GM19043 (cell line): ENCODE measurements around the gene EPG5.
"Not testable (repeated sequence)": the region's sequence is repeated elsewhere in the genome, so short reads cannot be mapped to it uniquely, and the experiment has no call there.

Experiments used
- ATAC-seq: cut with Tn5 transposase; IDR thresholded peaks from one replicate; pipeline ENCODE4 v1.9.1; 2021; ENCODE audit warnings: low read depth; ENCODE audit not compliant: unreplicated experiment

Gene EPG5

DNA sequence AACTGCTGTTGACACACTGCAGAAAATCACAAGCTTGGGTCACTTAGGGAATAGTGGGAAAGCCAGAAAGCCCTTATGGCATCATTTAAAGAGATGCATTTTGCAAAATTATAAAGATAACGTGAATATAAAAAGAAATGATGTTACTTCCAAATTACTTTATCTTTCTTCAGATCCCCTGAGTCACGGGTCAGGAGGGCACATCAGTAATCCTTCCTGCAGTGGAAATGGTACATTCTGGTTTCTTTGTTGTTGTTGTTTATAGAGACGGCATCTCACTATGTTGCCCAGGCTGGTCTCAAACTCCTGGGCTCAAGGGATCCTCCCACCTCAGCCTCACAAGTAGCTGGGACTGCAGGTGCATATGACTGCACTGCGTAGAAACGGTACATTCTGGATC, 9.8 kb upstream of the EPG5 start:
- ATAC-seq = no peak

DNA sequence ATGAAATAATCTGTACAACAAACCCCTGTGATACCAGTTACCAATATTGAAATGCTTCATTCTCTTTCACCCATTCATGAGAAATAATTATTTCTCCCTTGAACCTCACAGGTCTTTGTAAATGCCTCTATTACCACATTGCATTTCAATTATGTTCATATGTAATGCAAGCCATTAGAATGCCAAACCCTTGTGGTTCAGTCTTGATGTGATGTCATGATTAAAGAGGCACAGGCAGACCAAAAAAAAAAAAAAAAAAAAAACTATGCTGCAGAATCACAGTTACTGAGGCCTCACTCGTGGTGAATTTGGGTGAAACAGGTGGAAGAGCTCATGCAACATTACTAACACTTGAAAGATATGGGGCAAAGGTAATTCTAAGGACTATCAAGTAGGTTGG, 9.4 kb upstream of the EPG5 start:
- ATAC-seq = no peak

GRCh38 chr18:45974088-45974536, 7.0 kb upstream of the EPG5 start:
- peak; percentile 55 for ATAC-seq

DNA sequence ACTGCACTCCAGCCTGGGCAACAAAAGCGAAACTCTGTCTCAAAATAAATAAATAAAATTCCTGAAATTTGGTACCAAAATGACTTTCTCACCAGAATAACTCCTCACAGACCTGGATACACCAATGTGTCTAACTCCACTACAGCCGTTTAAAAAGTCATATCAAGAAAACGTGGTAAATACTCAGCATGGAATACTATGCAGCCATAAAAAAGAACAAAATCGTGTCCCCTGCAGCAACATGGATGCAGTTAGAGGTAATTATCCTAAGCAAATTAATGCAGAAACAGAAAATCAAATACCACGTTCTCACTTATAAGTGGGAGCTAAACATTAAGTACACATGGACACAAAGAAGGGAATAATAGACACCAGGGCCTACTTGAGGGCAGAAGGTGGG, 2.2 kb downstream of the EPG5 start:
- ATAC-seq = not testable (repeated sequence)

DNA sequence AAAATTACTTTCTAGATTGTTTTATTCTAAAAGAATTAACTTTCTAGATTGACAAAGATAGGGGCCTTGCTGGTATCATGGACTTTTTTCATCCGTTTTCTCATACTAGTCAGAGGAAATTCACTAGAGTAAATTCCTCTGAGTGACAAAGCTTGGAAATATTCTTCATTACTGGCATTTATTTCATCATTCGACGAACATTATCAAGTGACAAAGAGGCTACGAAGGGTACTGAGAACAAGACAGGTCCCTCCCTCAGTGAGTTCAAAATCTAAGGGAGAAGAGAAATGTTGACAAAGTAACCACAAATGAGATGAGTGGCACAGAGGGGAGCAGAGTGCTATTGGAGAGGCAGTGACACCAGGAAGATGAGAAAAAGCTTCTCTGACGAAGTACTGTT, 4.3 kb downstream of the EPG5 start:
- ATAC-seq = no peak

DNA sequence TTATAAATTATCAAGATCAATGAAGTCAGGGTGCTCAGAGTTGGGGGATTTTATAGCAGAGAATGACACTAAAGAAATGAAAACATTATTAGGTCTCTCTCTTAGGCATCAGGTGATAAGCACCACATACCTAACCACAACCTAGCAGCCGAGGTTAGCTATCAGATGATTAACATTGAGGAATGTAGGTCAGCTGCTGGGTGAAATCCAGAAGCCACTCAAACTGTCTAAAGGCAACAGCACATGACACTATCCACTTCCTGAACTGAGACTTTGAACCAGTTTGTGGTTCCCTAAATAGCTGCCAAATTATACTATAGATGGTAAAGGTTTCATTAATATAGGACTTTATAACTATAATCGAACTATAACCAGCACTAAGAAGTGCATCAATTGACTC, 4.7 kb downstream of the EPG5 start:
- ATAC-seq = no peak

DNA sequence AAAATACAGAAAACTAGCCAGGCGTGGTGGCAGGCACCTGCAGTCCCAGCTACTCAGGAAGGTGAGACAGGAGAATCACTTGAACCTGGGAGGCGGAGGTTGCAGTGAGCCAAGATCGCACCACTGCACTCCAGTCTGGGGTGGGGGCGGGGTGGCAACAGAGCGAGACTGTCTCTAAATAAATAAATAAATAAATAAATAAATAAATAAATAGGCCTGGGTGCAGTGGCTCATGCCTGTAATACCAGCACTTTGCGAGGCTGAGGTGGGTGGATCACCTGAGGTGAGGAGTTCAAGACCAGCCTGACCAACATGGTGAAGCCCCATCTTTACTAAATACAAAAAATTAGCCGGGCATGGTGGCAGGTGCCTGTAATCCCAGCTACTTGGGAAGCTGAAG, 7.6 kb downstream of the EPG5 start:
- not testable (repeated sequence) for ATAC-seq

GRCh38 chr18:45958730-45959129, 8.4 kb downstream of the EPG5 start:
- no peak for ATAC-seq

DNA sequence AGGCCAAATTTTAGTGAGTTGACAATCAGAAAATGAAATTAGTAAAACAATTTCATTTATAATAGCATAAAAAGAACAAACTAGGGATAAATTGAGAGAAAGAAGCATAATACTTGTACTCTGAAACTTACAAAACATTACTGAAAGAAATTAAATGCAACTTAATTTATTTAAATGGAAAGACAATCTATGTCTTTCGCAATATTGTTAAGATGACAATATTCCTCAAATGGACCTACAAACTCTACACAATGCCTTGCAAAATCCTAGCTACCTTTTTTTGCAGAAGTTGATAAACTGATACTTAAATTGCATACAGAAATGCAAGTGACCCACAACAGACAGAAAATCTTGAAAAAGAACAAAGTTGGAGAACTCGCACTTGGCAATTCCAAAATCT, 9.1 kb downstream of the EPG5 start:
- no peak for ATAC-seq

DNA sequence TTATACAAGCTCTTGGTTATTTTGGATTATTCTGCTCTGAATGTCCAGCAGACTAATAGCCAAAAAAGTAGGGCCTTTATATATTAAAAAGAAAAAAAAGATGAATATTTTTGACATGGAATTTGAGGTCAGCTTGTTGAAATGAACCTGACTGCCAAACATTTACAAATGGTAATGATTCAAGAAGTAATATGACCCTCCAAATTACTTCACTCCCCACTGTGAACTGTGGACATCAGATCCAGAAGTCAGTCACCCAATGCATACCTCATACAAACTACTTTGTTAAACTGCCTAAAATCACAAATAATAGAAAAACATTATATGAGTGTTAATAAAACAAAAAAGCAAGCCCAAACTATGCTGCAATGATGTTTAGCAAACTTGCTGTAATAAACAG, 10.0 kb downstream of the EPG5 start:
- no peak for ATAC-seq

DNA sequence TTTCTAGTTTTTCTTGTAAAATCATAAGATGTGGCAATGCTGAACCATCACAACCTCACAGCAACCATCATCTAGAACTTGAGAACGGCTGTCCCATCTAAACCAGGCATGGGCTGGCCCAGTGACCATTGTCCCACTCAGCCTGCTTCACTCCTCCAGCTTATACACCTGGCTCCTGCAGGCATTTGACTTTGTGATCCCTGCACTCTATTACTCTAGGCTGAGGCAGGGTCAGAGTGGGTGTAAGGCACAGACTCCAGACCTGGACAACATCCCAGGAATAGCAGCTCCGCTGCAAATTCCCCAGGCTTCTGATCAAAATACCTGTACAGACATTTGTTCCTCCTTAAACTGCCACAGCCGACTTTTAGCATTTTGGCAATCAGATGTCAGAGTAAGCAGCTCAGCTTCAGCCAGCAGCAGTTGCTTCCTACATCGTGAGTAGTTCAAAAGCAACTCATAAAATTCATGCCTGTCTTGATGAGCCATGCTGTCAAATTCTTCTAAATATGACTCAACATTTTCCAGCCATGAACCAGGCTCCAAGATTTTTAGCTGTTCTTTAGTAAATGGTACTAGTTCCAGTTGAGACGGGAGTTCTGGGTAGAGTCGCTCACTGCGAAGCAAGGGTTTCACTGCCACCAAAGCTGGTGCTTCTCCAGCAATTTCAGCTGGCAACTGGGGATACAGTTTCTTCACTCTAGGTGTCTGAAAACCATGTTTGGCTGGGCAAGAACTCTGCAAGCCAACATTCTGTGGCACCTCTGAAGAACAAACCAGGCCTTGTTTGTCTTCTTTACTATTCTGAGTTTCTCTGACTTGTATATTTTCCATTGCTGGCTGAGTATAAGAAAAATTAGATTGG, 12.8 kb downstream of the EPG5 start:
- ATAC-seq = no peak

DNA sequence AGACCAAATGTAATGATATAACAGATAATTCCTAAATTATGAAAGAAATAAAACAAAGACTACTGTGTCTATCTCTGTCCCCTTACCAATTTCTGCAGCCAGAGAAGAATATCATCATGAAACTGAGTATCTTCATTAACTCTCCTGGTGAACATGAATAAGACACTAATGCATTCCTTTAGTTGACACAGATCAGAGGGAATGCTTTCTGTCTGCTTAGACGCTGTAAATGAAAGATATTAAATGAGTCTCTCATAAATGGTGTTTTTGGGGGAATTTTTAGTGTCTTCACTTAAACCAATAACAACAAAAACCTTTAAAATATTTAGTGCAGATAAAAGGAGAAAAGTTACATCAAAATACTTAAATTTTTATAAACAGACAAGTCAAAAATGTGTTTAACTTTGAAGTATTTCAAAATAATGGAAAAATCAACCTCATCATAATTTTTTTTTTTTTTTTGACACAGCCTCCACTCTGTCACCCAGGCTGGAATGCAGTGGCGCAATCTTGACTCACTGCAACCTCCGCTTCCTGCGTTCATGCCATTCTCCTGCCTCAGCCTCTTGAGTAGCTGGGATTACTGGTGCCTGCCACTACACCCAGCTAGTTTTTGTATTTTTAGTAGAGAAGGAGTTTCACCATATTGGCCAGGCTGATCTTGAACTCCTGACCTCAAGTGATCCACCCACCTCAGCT, 16.0 kb downstream of the EPG5 start:
- ATAC-seq = no peak

GRCh38 chr18:45945669-45946068, 21.5 kb downstream of the EPG5 start:
- ATAC-seq = no peak

DNA sequence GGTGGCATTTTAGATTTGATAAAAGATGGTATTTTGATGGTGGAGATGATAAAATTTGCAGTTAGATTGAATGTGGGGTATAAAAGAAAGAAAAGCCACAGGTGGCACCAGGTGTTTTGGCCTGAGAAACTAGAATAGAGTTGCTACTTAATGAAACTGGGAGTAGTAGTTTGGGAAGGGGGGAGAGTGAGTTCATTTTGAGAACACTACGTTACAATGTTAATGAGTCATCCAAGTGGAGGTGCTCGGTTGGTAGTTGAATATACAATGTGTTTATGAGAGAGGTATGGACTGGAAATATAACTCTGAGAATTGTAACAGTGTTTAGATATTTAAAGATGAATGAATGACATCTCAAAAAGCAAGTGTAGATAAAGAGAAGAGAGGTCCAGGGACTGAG, 26.4 kb downstream of the EPG5 start:
- no peak for ATAC-seq

- ATAC-seq = no peak
Measured at GRCh38 chr18:45939236-45939635, 27.9 kb downstream of the EPG5 start.

- no peak for ATAC-seq
Measured at GRCh38 chr18:45938488-45938935, 28.6 kb downstream of the EPG5 start.

DNA sequence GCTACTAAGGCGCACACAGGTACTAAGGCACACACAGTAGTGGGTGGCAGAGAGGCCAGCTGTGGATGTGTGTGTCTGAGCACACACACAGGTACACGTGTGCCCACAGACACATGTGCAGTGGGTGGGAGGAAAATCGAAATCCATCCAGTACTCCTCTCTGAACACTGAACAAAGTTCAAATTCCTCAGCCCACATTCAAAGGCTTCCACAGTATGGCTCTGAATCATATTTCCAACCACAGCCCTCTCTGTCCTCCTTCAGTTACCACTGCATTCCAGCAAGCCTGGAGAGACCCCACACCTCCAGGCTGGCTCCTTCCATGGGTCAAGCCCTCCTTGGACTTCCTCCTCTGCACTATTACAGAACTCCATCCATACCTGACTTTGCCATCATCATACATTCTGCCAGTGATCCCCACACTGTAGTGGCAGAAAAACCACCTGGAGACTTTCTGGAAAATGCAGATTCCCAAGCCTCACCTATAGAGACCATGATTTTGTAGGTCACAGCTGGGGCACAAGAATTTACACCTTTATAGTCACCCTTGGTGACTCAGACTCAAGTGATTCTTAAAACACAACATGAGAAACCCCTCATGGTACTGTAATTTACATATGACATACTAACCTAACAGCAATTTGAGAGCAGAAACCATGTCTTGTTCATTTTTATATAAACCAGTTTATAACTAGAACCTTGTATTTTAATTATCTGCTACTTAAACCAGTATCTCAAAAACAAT, 31.4 kb downstream of the EPG5 start:
- no peak for ATAC-seq

DNA sequence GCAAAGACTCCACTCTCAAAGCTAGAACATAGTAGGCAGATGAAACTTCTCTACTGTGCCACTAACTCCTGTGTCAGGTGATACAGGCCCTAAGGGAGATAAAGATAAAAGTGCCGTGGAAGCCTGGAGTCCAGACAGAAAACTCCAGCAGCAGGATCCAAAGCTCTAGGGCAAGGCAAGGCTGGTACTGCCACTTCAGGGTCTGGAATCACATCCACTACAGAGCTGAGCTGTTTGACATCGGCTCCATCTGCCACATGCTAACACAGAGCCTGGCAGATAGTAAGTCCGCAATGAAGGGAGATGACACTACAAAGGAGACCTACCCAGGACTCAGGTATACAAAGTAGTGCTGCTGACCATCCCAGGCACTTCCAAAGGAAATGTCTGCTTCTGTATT, 34.4 kb downstream of the EPG5 start:
- no peak for ATAC-seq

DNA sequence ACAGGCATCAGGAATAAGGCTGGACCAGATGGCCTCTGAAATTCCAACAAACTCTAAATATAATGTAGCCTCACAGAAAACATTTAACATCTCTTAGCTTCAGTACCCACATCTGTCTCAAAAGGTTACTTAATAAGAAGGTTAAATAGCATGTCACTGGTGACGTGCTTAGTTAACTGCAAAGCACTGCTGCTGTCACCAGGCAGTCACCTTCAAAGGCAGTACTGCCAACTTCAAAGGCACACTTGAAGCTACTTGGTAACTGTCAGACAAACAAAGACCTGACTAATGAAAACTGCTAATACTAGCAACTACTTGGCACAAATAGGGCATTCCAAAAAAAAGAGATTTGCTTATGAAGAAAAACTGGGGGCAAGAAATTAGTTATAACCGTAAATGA, 36.2 kb downstream of the EPG5 start:
- ATAC-seq = no peak

- ATAC-seq = no peak
Measured at GRCh38 chr18:45926691-45927090, 40.4 kb downstream of the EPG5 start.

- no peak for ATAC-seq
Measured at GRCh38 chr18:45926085-45926484, 41.0 kb downstream of the EPG5 start.
